Measurements from ENCODE around the gene DUSP9.

DNA sequence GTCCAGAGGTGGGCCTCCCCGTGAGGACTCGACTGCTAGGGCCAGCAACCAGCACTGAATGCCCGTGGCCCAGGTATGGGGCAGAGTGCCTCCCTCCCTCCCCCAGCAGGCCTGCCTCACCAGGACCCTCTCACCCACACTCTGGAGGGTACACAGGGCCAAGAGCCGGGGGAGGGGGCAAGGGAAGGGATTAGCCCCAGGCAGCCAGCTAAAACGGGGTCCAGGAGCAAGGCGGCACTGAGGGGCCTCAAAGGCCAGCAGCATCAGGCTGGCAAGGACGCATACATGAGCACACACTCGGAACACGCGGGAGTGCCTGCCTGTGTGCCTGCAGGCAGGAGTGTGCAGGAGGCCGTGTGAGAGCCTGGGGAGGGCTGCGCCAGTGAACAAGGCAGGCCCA lies 18.3 kb upstream of the DUSP9 start:
- TF ChIP-seq, protein P1, sequence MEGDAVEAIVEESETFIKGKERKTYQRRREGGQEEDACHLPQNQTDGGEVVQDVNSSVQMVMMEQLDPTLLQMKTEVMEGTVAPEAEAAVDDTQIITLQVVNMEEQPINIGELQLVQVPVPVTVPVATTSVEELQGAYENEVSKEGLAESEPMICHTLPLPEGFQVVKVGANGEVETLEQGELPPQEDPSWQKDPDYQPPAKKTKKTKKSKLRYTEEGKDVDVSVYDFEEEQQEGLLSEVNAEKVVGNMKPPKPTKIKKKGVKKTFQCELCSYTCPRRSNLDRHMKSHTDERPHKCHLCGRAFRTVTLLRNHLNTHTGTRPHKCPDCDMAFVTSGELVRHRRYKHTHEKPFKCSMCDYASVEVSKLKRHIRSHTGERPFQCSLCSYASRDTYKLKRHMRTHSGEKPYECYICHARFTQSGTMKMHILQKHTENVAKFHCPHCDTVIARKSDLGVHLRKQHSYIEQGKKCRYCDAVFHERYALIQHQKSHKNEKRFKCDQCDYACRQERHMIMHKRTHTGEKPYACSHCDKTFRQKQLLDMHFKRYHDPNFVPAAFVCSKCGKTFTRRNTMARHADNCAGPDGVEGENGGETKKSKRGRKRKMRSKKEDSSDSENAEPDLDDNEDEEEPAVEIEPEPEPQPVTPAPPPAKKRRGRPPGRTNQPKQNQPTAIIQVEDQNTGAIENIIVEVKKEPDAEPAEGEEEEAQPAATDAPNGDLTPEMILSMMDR (IDR thresholded peaks at IDR 0.05), result no peak
- TF ChIP-seq POLR2A (IDR thresholded peaks at IDR 0.05), result no peak

Data from body of pancreas (tissue), 4 donors.